ENCODE data around the gene MRPS6. TPM values are rescaled to one million over a fixed set of nuclear protein-coding genes. Genes with fewer than 3 reads are reported as not detected.

The MRPS6 gene
- total RNA-seq, 4 donors from 2014 or later: 19.5 to 44.0 (median 40.9) TPM

GRCh38 chr21:34129039-34129891, 55.9 kb downstream of the MRPS6 start:
- Histone ChIP-seq H3K36me3 (peaks cover 0 to 16% (median 9%) of the 10 kb centered on the region in 4 donors), H3K4me3 (peak overlapping the region; percentile 12 to 32 (median 31)), H3K27me3 (no peaks in the 10 kb centered on the region), H3K4me1 (peaks cover 64 to 86% (median 79%) of the 10 kb centered on the region in 4 donors), H3K9me3 (no peaks in the 10 kb centered on the region), H3K27ac (replicated peaks in 1 of 4) (peak overlapping the region; percentile 79 to 85 (median 84))
- 15% methylated on average over 17 of the region's 17 CpGs for WGBS
- intact Hi-C loops (cut with DNase I): loop anchor here (1.0 to 5.0 kb wide), 4 partner anchors 56 to 218 kb away; partner anchors contain the start of genes MRPS6 and SLC5A3
- DNase-seq (ENCODE audit: extremely low spot score): peak; percentile 74
- TF ChIP-seq CTCF (IDR thresholded peaks at IDR 0.05): peak in 2 of 3 experiments; percentile 17 to 44
- no peak for TF ChIP-seq EP300 (IDR thresholded peaks at IDR 0.05)
- TF ChIP-seq POLR2AphosphoS5 (IDR thresholded peaks at IDR 0.05): peak; percentile 22 to 56

GRCh38 chr21:34129901-34130715, 56.7 kb downstream of the MRPS6 start:
- H3K27ac ChIP-seq (replicated peaks in 1 of 4): peak overlapping the region; percentile 79 to 85 (median 84)
- TF ChIP-seq POLR2AphosphoS5 (IDR thresholded peaks at IDR 0.05): no peak
- TF ChIP-seq POLR2A (IDR thresholded peaks at IDR 0.05; ENCODE audit: low read depth): no peak
- no peak for TF ChIP-seq EP300 (IDR thresholded peaks at IDR 0.05)
- TF ChIP-seq CTCF (IDR thresholded peaks at IDR 0.05): no peak
- H3K27me3 ChIP-seq: no peaks in the 10 kb centered on the region
- no peaks in the 10 kb centered on the region for H3K9me3 ChIP-seq
- DNase-seq (ENCODE audit: extremely low spot score): peak; percentile 34
- 35% methylated on average over 5 of the region's 5 CpGs for WGBS
- peak overlapping the region; percentile 21 to 32 (median 31) for H3K4me3 ChIP-seq
- peaks cover 64 to 86% (median 79%) of the 10 kb centered on the region in 4 donors for H3K4me1 ChIP-seq
- intact Hi-C loops (cut with DNase I): loop anchor here (1.0 to 5.0 kb wide), 4 partner anchors 57 to 217 kb away; partner anchors contain the start of genes MRPS6 and SLC5A3
- H3K36me3 ChIP-seq: peaks cover 0 to 16% (median 8%) of the 10 kb centered on the region in 4 donors

- 73% methylated on average over 2 of the region's 2 CpGs for WGBS
- intact Hi-C loops (cut with DNase I): no loop called here
- TF ChIP-seq POLR2AphosphoS5 (IDR thresholded peaks at IDR 0.05) (no peak), CTCF (IDR thresholded peaks at IDR 0.05) (no peak), POLR2A (IDR thresholded peaks at IDR 0.05; ENCODE audit: low read depth) (no peak), EP300 (IDR thresholded peaks at IDR 0.05) (no peak)
- no peaks in the 10 kb centered on the region for H3K9me3 ChIP-seq
- H3K27ac ChIP-seq (replicated peaks in 1 of 4): peak overlapping the region; percentile 79 to 85 (median 84)
- H3K27me3 ChIP-seq: no peaks in the 10 kb centered on the region
- peak; percentile 31 for DNase-seq (ENCODE audit: extremely low spot score)
- H3K4me3 ChIP-seq: no peak overlapping the region
- peaks cover 0 to 13% (median 8%) of the 10 kb centered on the region in 4 donors for H3K36me3 ChIP-seq
- peaks cover 64 to 85% (median 78%) of the 10 kb centered on the region in 4 donors for H3K4me1 ChIP-seq
Measured at GRCh38 chr21:34130716-34130985, 57.3 kb downstream of the MRPS6 start.

DNA sequence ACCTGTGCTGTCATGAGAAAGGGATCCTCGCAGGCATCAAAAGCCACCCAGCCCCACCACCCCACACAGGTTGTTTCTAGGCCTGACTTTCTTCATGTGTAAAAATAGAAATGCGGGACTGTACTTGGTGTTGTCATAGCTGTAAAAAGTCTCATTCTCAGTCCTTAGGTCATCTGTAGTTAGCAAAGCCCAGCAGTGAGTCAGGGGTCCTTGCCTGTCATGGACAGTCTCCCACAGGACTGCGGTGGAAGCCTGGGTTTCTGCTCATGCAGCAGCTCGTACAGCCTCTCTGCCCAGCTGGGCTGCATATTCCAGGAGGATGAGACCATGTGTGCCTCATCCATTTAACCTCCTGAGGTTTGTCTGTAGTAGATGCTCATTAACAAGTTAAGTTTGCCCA, 58.2 kb downstream of the MRPS6 start:
- peaks cover 0 to 6% (median 5%) of the 10 kb centered on the region in 4 donors for H3K36me3 ChIP-seq
- H3K27ac ChIP-seq (replicated peaks in 1 of 4): peak overlapping the region; percentile 79 to 85 (median 84)
- TF ChIP-seq POLR2AphosphoS5 (IDR thresholded peaks at IDR 0.05): no peak
- intact Hi-C loops (cut with DNase I): no loop called here
- H3K9me3 ChIP-seq: no peaks in the 10 kb centered on the region
- WGBS: 89% methylated on average over 4 of the region's 4 CpGs
- peaks cover 64 to 76% (median 69%) of the 10 kb centered on the region in 4 donors for H3K4me1 ChIP-seq
- no peak overlapping the region for H3K4me3 ChIP-seq
- no peaks in the 10 kb centered on the region for H3K27me3 ChIP-seq
- DNase-seq (ENCODE audit: extremely low spot score): peak; percentile 26

DNA sequence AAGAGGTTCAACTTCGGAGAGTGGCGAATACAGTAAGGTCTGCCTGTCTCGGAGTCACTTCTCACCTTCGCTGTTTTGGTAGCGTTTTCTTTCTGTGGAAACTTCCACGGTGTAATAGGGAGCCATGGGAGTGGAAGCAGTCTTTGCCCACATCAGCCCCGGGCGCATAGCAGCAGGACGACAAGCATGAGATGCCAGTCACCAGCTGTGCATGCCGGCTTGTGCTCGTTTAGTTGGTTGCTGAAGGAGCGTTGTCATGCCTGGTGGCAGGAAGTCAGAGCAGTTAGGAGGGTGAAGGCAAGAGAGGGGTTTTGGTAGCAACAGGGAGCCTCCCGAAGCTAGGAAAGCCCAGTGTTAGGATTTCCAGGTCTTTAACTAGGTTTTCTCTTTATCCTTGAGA, 58.8 kb downstream of the MRPS6 start:
- intact Hi-C loops (cut with DNase I): no loop called here
- Histone ChIP-seq H3K36me3 (peaks cover 0 to 6% (median 5%) of the 10 kb centered on the region in 4 donors), H3K9me3 (no peaks in the 10 kb centered on the region), H3K27me3 (no peaks in the 10 kb centered on the region), H3K27ac (replicated peaks in 1 of 4) (peak overlapping the region; percentile 79 to 85 (median 84)), H3K4me3 (no peak overlapping the region), H3K4me1 (peaks cover 64 to 70% (median 64%) of the 10 kb centered on the region in 4 donors)
- TF ChIP-seq CTCF (IDR thresholded peaks at IDR 0.05): no peak
- TF ChIP-seq POLR2A (IDR thresholded peaks at IDR 0.05; ENCODE audit: low read depth): no peak
- no peak for TF ChIP-seq EP300 (IDR thresholded peaks at IDR 0.05)
- no peak for TF ChIP-seq POLR2AphosphoS5 (IDR thresholded peaks at IDR 0.05)
- 93% methylated on average over 13 of the region's 13 CpGs for WGBS
- peak; percentile 77 for DNase-seq (ENCODE audit: extremely low spot score)

Measured in esophagus muscularis mucosa (tissue), 4 donors.